ENCODE data around the gene VILL. TPM values are rescaled to one million over a fixed set of nuclear protein-coding genes. Genes with fewer than 3 reads are reported as not detected.

VILL gene
- total and polyA plus RNA-seq, 10 of the 15 experiments (the other 5 are each of a cell fraction or from before 2014, with no cell fraction given) = 0.15 to 5.4 (median 2.1) TPM; not detected in 1

GRCh38 chr3:37993820-37994638 is 3.4 kb downstream of the VILL start (continued):
- TF ChIP-seq ELK1 (IDR thresholded peaks at IDR 0.05; ENCODE audit: low read depth, low read length) (peak; percentile 66; the same call in 1 of the 2 replicates), ZNF592 (IDR thresholded peaks at IDR 0.05) (no peak), ZNF274 (IDR thresholded peaks at IDR 0.05; ENCODE audit: insufficient read depth, insufficient read length) (no peak), NFIC (IDR thresholded peaks at IDR 0.05; ENCODE audit: low read depth, low read length) (no peak), RUNX3 (IDR thresholded peaks at IDR 0.05; ENCODE audit: low read length) (peak; percentile 41; the same call in 1 of the 2 replicates), ASH2L (IDR thresholded peaks at IDR 0.05; ENCODE audit: borderline replicate concordance, low read depth) (no peak), KDM1A (IDR thresholded peaks at IDR 0.05; ENCODE audit: borderline replicate concordance) (no peak), ATF7 (IDR thresholded peaks at IDR 0.05; ENCODE audit: low read depth) (no peak), JUND (IDR thresholded peaks at IDR 0.05; ENCODE audit: low read depth, low read length) (no peak), SKIL (IDR thresholded peaks at IDR 0.05; ENCODE audit: low read depth, poor library complexity, severe bottlenecking) (no peak), PBX3 (IDR thresholded peaks at IDR 0.05; ENCODE audit: insufficient replicate concordance, low read depth, low read length) (no peak), CEBPB (IDR thresholded peaks at IDR 0.05; ENCODE audit: borderline replicate concordance in 1 of 2, low read depth in 2 of 2, low read length in 2 of 2) (no peak), RELB (IDR thresholded peaks at IDR 0.05; ENCODE audit: low read depth) (peak; percentile 77), RCOR1 (conservative IDR thresholded peaks at IDR 0.05; ENCODE audit: low read depth, low read length) (0 out of 2 replicates have a peak, but pooled peaks have one; percentile 36), IRF5 (IDR thresholded peaks at IDR 0.05; ENCODE audit: borderline replicate concordance) (no peak), CREB1 (IDR thresholded peaks at IDR 0.05; ENCODE audit: low read depth) (peak; percentile 40; the same call in 1 of the 2 replicates)
